NOMO-1 treated with DMSO at 0.1 percent for 48 hours (cell line): ENCODE data around the gene B4GALNT1.
A peak's percentile ranks its signal among the peaks of the same experiment; 100 is the strongest.
"Not testable (repeated sequence)": the region's sequence is repeated elsewhere in the genome, so short reads cannot be mapped to it uniquely, and the experiment has no call there.

ENCODE experiments used
- DNase-seq: peaks from one replicate; lab custom pipeline; 2025; ENCODE audit not compliant: unreplicated experiment; lab: John Stamatoyannopoulos, UW

The B4GALNT1 gene

DNA sequence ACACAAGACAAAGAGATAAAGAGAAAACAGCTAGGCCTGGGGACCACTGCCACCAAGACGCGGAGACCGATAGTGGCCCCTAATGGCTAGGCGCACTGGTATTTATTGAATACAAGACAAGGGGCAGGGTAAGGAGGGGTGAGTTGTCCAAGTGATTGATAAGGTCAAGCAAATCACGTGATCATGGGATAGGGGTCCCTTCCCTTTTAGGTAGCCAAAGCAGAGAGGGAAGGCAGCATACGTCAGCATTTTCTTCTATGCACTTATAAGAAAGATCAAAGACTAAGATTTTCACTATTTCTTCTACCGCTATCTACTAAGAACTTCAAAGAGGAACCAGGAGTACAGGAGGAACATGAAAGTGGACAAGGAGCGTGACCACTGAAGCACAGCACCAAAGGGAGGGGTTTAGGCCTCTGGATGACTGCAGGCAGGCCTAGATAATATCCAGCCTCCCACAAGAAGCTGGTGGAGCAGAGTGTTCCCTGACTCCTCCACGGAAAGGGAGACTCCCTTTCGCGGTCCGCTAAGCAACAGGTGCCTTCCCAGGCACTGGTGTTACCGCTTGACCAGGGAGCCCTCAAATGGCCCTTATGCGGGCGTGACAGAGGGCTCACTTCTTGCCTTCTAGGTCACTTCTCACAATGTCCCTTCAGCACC is 43.9 kb downstream of the B4GALNT1 start:
- not testable (repeated sequence) for DNase-seq

DNA sequence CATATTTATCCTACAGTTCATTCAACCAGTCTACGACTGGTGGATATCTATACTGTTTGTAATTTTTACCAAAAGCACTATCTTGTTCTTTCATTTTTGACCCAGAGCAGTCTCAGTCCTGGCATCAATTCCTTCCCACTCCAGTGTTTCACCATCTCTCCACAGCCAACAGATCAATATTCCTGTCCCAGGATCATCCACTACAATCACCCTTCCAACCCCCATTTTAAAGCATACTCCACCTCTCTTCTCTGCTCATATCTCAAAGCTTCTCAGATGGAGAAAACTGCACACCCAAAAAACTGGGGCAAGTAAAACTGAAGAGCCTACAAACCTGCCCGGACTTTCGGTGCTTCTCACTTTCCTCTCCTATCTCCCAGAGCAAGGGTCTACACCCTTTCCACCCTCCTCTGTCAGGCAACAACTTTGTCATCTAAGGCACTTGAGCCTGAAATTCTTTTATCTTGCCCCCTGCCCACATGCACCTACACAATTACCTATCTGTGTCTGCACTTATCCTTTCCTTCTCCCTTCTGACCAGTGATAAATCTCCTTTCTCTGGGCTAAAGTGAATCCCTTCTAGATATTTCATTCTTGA is 46.1 kb downstream of the B4GALNT1 start:
- DNase-seq = no peak

DNA sequence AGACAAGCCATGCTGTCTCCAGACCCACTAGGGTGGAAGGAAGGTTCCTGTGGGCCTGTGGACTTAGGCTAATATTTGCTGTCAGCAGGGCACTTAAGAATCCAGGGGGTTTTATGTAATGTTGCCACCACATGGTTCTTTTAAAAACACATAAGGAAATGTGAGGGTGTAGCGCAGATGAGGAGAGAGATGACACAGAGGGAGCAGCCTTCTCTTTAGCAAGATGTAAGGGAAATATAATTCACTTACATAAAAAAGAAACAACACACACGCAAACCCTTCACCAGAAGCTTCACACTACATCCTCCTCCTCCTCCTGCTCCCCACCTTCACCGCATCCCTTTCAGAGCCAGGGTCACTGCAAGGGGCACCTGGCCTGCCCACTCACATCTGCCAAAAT is 46.9 kb downstream of the B4GALNT1 start:
- DNase-seq = no peak

DNA sequence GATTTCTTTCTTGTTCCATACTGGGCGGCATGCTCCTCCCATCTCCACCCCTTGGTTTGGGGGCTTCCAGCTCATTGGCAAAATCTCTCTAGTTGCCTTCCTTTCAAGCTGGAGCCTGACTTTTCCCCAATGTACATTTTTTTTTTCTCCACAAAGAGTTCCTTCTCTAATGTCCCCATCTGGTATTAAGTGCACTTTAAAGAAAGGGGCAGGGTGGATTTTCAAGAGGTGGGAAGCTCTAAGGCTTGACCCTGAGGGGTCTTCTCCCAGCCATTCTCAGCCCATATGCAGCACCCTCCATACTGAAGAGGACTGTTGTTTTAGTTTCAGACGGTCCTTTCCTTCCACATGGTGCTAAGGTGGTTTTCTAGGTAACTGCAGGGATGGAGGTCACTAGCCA is 47.8 kb downstream of the B4GALNT1 start:
- no peak for DNase-seq

DNA sequence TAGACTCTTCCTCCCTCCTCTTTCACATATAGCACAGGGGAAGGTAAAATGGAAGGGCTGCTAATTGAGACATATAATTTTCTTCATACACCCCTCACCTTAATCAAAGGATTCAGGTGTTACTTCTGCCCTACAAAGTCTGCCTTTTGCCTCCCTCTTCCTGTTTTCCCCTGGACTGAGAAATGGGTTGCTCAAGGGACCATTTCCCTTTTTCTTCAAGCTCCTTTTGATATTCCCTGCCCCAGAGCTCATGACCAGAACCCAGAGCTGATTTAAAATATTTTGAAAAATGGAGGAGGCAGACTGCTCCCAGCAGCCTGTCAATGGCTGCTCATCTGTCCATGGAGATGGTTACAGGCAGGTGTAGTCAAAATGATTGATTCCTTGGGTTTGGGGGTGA is 48.3 kb downstream of the B4GALNT1 start:
- DNase-seq = peak; percentile 61

DNA sequence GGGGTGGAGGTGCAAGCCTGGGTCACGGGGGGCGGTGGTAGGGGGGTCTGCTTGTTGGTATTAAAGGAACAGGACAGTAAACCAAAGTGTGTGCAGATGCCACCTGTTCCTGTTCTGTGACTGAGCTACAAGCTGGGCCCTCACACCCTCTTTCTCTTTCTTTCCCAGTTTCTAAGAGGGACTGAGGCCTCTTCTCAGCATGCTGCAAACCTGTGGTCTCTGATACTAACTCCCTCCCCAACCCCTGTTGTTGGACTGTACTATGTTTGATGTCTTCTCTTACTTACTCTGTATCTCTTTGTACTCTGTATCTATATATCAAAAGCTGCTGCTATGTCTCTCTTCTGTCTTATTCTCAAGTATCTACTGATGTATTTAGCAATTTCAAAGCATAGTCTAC is 49.0 kb downstream of the B4GALNT1 start:
- DNase-seq = no peak

DNA sequence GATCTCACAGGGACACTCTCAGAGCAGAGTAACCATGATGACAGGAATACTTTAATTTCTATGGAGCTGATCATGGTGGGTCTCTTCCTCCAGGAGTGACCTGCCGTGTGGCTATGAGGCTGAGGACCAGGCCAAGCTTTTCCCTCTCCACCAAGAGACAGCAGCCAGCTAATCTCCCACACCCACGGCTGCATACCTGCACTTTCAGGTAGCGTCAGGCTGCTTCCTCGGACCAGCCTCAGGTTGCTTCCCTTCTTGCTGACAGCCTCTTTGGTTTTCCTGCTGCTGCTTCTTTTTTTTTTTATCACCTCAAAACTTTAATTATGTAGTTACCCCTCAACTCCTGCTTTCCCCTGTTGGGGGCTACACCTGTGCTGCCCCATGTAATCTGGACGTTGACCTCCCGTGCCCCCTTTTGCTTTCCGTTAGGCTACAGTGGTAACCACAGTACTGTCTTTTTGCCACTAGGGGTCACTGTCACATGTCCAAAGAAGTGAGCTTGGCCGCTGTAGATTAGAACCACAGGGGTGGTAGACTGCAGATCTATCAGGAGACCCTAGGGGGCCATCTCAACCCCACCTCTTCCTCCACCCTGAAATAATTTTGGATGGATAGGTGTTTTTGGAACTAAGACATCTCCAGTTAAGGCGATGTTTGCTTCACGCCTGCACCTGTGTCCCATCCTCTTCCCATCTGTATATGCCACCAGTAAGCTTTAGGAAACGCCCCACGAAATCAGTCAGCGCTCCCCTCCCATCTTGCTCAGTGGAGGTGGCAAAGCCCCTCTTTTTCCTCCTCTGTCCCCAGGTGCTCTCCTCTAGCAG is 49.8 kb downstream of the B4GALNT1 start:
- peak; percentile 73 for DNase-seq

DNA sequence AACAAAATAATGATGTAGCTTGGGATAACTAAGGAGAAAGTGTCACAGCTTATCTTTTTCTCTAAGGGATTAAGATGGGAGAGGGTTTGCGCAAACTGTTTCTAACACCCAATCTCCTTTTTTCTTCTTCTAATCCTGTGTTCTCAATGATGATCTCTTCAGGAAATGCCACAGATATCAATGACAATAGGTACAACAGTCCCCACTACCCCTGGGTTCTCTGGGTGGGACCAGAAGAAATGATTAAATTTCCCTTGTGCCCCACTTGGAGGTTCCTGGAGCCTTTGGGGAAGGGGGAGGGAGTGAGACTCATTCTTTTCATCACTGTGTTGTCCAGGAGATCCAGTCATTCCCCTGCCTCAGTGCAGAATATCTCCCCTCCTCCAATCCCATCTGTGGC is 50.6 kb downstream of the B4GALNT1 start:
- DNase-seq = no peak

DNA sequence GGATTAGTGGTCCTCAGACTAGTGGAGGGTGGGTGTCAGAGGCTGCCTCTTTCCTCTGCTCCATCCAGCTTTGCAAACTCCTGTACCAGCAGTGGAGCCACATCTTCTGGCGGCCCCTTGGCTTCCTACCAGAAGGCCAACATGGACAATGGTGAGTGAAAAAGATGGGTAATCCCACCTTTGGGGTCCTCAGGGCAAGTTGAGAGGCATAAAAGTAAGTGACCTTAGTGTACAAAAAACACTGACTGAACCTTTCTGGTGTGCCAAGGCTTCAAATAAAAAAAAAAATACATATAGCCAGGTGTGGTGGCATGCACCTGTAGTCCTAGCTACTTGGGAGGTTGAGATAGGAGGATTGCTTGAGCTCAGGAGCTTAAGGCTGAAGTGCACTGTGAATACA is 51.2 kb downstream of the B4GALNT1 start:
- DNase-seq = no peak

DNA sequence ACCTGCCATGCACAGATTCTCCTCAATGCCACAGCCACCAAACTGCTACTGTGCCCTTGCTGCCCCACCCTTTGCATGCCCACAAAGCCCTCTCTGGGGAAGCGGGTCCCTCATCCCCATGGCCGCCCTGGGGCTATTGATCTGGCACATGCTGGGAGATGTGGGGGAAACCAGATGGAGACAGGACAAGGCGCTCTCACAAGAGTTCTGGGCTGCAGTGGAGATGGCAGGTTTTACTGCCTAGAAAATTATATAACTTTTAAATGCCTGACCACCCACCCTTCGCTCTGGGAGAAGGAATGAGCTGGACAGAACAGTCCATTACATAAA is 52.6 kb downstream of the B4GALNT1 start:
- no peak for DNase-seq

DNA sequence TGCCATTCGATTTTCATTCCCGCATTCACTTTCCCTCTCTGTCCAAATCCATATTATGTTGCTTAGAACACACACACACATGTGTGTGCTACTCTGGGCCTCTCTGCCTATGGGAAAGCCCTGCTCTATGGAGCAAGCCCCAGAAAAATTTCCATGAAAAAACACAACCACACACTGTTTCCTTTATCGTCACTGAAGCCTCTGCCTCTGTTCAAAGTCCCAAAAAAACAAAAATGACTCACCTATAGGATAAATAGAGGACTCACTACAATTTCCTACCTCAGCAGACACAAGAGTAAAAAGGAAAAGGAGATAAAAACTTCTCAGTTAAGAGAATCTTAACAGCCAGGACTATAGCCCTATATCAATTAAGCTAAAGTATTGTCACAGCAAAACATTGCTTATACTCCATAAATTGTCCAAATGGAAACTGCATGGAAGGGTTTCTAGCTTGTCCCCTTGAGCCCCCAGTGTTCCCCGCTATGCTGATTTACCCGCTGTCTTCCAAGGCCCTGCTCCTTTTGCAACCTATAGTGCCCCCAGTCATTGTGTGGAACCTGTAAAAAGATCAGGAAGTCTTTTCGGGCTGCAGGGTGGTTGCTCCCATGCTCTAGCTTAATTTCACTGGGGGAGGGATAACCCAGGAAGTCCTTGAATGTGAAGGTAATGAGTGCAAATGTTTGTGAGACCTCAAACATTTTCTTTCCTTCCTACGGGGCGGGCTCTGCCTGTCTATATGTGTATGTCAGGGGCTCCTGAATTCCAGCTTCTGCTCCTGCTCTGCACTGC is 53.1 kb downstream of the B4GALNT1 start:
- DNase-seq = no peak

DNA sequence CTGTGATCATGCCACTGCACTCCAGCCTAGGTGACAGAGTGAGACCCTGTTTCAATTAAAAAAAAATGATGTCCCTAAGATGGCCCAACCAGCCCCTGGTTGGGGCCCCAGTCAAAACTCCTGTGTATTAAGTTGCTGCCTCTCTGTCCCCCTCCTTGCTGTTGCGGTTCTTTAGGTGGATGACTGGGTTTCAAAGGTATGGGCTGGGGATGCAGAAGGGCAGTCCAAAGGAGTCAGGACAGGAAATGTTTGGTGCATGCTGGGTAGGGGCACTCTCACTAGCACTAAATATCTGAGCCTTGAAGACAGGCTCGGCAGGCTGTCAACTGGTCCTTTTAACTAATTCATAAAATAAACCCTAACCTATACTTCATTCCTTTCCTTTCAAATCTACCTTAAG is 54.0 kb downstream of the B4GALNT1 start:
- no peak for DNase-seq

DNA sequence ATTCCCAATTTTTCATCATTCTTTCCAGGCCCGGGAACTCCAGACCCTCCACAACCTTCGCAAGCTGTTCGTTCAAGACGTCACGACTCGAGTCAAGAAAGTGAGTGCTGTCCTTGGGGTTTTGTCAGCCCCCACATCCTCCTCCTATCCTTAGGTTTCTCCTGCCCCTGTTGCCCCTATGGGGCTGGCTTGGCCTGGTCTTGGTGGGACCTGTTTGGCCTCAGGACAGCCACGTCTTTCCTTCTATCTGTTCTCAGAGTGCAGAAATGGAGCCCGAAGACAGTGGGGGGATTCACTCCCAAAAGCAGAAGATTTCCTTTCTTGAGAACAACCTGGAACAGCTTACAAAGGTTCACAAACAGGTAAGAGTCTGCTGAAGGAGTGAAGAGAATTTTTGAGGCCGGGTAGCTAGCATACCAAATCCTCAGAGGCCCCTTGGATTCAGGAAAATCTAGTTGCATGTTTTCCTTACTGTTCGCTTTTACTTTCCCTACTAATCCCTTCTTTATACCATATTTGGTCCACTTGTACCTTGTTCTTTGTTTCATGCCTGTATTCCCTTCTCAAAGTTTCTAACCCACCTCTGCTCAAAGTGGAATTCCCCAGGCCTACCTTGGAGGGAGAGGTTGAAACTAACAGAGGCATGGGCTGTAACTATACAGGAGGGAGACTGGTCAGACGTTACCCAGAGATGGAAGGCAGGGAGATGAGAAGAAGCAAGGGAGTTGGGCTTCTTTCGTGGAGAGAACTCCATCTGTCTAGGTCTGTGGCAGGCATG is 54.8 kb downstream of the B4GALNT1 start:
- no peak for DNase-seq

DNA sequence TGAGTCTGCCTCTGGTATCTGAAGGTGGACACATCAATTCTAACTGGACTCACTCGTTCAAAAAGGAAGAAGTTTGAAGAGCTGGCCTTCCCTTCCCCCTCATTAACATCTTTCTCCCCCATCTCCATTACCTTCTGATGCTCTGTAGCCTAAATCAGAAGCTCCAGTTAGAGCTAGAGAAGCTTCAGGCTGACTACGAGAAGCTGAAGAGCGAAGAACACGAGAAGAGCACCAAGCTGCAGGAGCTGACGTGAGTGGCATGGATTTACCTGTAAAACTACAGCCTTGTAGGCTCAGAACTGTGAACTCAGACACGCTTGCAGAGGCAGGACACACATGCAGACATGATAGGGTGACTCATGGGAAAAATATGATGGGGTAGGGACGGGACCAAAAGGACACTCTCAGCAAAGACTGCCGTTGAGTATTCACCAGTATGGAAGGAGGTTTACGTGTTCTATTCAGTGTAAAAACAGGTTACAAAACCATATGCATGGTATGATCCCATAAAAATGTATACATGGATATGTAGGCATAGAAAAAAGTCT is 56.3 kb downstream of the B4GALNT1 start:
- no peak for DNase-seq
